Skeletal muscle tissue (tissue), 4 donors: ENCODE data around the gene PPID. TPM values are rescaled to one million over a fixed set of nuclear protein-coding genes. Genes with fewer than 3 reads are reported as not detected.
"Not testable (repeated sequence)": the region's sequence is repeated elsewhere in the genome, so short reads cannot be mapped to it uniquely, and the experiment has no call there.

Source experiments
- H3K27ac ChIP-seq: one replicate; pipeline ENCODE4 v1.7.0; 2013; ENCODE audit warnings: mild to moderate bottlenecking, low read depth, low read length, inconsistent platforms
- H3K27me3 ChIP-seq, 3 donors: one replicate each; pipeline ENCODE4 v1.7.0; 2013; ENCODE audit warnings: low read length in 3 of 3; ENCODE audit not compliant: control insufficient read depth in 3 of 3, insufficient read depth in 3 of 3
- H3K36me3 ChIP-seq, 3 donors: one replicate each; pipeline ENCODE4 v1.7.0; 2013; ENCODE audit warnings: low read length in 3 of 3; ENCODE audit not compliant: control insufficient read depth in 3 of 3, insufficient read depth in 3 of 3
- H3K4me1 ChIP-seq, 3 donors: one replicate each; pipeline ENCODE4 v1.7.0; 2013; ENCODE audit warnings: low read length in 3 of 3, mild to moderate bottlenecking in 3 of 3; ENCODE audit not compliant: control insufficient read depth in 3 of 3, insufficient read depth in 3 of 3
- H3K4me3 ChIP-seq, 3 donors: one replicate each; pipeline ENCODE4 v1.7.0; 2013; ENCODE audit warnings: low read length in 3 of 3
- H3K9ac ChIP-seq, 3 donors: one replicate each; pipeline ENCODE4 v1.7.0; 2013; ENCODE audit warnings: low read length in 3 of 3, mild to moderate bottlenecking in 3 of 3, moderate library complexity in 2 of 3, low read depth in 1 of 3
- H3K9me3 ChIP-seq, 3 donors: one replicate each; pipeline ENCODE4 v1.7.0; 2013; ENCODE audit warnings: low read length in 3 of 3; ENCODE audit not compliant: control insufficient read depth in 3 of 3
- total RNA-seq: library from RNA; depleted of rRNA; stranded (reverse); fragments of >200 nt; gene quantifications from one replicate; pipeline ENCODE4 v1.2.3, GENCODE V29; 2014
- donor health status: Osteomylitis.

Gene PPID
- total RNA-seq, 1 donor from 2014 or later: 24.0 TPM

GRCh38 chr4:158671665-158671914 lies 51.6 kb downstream of the PPID start, which contains the start of gene C4orf46:
Gene C4orf46 (minus strand): TSS chr4:158671887. CDS start chr4:158671801, 86 bp downstream.
- Histone ChIP-seq H3K4me3 (peak within 1 kb of the TSS; percentile 94 to 98 (median 97)), H3K36me3 (peaks cover 0 to 1% (median 0%) of the 10 kb centered on the region in 3 donors), H3K27ac (peak within 1 kb of the TSS; percentile 99), H3K9me3 (no peaks in the 10 kb centered on the region), H3K27me3 (no peaks in the 10 kb centered on the region), H3K9ac (peak within 1 kb of the TSS; percentile 96 to 100 (median 97)), H3K4me1 (peaks cover 11 to 21% (median 12%) of the 10 kb centered on the region in 3 donors)

GRCh38 chr4:158670975-158671664 lies 52.1 kb downstream of the PPID start:
- no peaks in the 10 kb centered on the region for H3K9me3 ChIP-seq
- peak overlapping the region; percentile 94 to 98 (median 97) for H3K4me3 ChIP-seq
- H3K36me3 ChIP-seq: peaks cover 0 to 1% (median 0%) of the 10 kb centered on the region in 3 donors
- H3K4me1 ChIP-seq: peaks cover 11 to 21% (median 12%) of the 10 kb centered on the region in 3 donors
- H3K27ac ChIP-seq: peak overlapping the region; percentile 99
- H3K27me3 ChIP-seq: no peaks in the 10 kb centered on the region
- peak overlapping the region; percentile 96 to 100 (median 97) for H3K9ac ChIP-seq

GRCh38 chr4:158669310-158669709 lies 53.9 kb downstream of the PPID start:
- H3K27me3 ChIP-seq: no peaks in the 10 kb centered on the region
- H3K9me3 ChIP-seq: no peaks in the 10 kb centered on the region
- H3K4me1 ChIP-seq: peaks cover 11 to 21% (median 12%) of the 10 kb centered on the region in 3 donors
- H3K4me3 ChIP-seq: no peak overlapping the region
- no peak overlapping the region for H3K9ac ChIP-seq
- peaks cover 0 to 1% (median 0%) of the 10 kb centered on the region in 3 donors for H3K36me3 ChIP-seq
- no peak overlapping the region for H3K27ac ChIP-seq

GRCh38 chr4:158667651-158668198 lies 55.5 kb downstream of the PPID start:
- Histone ChIP-seq H3K4me3 (no peak overlapping the region), H3K9me3 (no peaks in the 10 kb centered on the region), H3K27me3 (no peaks in the 10 kb centered on the region), H3K9ac (no peak overlapping the region), H3K27ac (no peak overlapping the region), H3K36me3 (peaks cover 0 to 1% (median 0%) of the 10 kb centered on the region in 3 donors), H3K4me1 (peaks cover 10 to 14% (median 11%) of the 10 kb centered on the region in 3 donors)

DNA sequence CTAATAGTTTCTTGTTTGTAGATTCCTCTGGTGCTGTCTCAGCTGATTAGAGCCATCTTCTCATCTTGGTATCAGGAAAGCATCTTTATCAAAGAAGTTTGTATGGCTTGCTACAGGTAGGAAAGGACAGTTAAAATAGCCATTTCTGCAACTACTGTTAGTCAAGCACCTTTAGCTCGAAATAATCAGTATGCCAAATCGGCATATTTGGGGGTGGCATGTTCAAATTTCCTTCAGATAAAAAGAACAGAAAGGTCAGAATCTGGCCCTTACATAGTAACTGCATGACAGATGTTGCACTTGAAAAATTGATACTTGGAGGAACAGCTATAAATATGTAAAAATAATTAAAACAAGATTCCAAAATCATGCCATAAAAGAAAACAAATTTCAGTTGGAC lies 56.3 kb downstream of the PPID start:
- Histone ChIP-seq H3K4me3 (no peak overlapping the region), H3K27me3 (no peaks in the 10 kb centered on the region), H3K27ac (no peak overlapping the region), H3K4me1 (peaks cover 8 to 11% (median 10%) of the 10 kb centered on the region in 3 donors), H3K9ac (no peak overlapping the region), H3K9me3 (no peaks in the 10 kb centered on the region), H3K36me3 (peaks cover 0 to 1% (median 0%) of the 10 kb centered on the region in 3 donors)

- H3K4me1 ChIP-seq: no peaks in the 10 kb centered on the region
- no peak overlapping the region for H3K27ac ChIP-seq
- no peak overlapping the region for H3K9ac ChIP-seq
- H3K36me3 ChIP-seq: peaks cover 0 to 1% (median 0%) of the 10 kb centered on the region in 3 donors
- H3K4me3 ChIP-seq: no peak overlapping the region
- H3K9me3 ChIP-seq: no peaks in the 10 kb centered on the region
- no peaks in the 10 kb centered on the region for H3K27me3 ChIP-seq
Observed at GRCh38 chr4:158664806-158665205, 58.4 kb downstream of the PPID start.

- H3K36me3 ChIP-seq, H3K4me3 ChIP-seq, H3K4me1 ChIP-seq, H3K9ac ChIP-seq, H3K9me3 ChIP-seq, H3K27me3 ChIP-seq, H3K27ac ChIP-seq: not testable (repeated sequence)
Observed at GRCh38 chr4:158663707-158664625, 59.2 kb downstream of the PPID start.

- H3K4me1 ChIP-seq, H3K9me3 ChIP-seq, H3K36me3 ChIP-seq, H3K27me3 ChIP-seq, H3K9ac ChIP-seq, H3K4me3 ChIP-seq, H3K27ac ChIP-seq: not testable (repeated sequence)
Observed at GRCh38 chr4:158663255-158663654, 59.9 kb downstream of the PPID start.
